HEK293 (cell line): ENCODE measurements around the gene HTN3.
"Not testable (repeated sequence)": the region's sequence is repeated elsewhere in the genome, so short reads cannot be mapped to it uniquely, and the experiment has no call there.

Experiments used
- CTCF ChIA-PET: fragments of 350-600 bp; formaldehyde crosslinking; extraction: SDS; loops from one replicate; lab custom pipeline; 2021; ENCODE audit warnings: antibody characterized with exemption; lab: Yijun Ruan, JAX
- POLR2A ChIA-PET: fragments of 300-600 bp; formaldehyde crosslinking; extraction: SDS; loops from one replicate; lab custom pipeline; 2020; ENCODE audit warnings: antibody characterized with exemption, inconsistent platforms; lab: Yijun Ruan, JAX
- H3K27ac ChIP-seq: fragments of 200-500 bp; sonication (Bioruptor generic); 2 replicates; pipeline ENCODE4 v1.5.1; 2014; ENCODE audit warnings: low read depth, low read length, control low read depth, inconsistent platforms; ENCODE audit errors: extremely low read depth
- H3K36me3 ChIP-seq, 2 experiments: fragments of 200-500 bp in 1 of 2; sonication (Bioruptor generic) in 1 of 2; 1 replicate in 1 of 2; 2 replicates in 1 of 2; pipeline ENCODE4 v1.5.1; 2014 to 2017; ENCODE audit warnings: inconsistent platforms in 2 of 2, low read length in 2 of 2; ENCODE audit not compliant: control insufficient read depth in 2 of 2, insufficient read depth in 1 of 2
- H3K4me1 ChIP-seq: fragments of 200-500 bp; sonication (Bioruptor generic); 2 replicates; pipeline ENCODE4 v1.5.1; 2014; ENCODE audit warnings: mild to moderate bottlenecking, low read length, inconsistent platforms; ENCODE audit not compliant: control insufficient read depth, insufficient read depth
- H3K4me3 ChIP-seq: 2 replicates; pipeline ENCODE4 v1.5.1; 2011; ENCODE audit warnings: low read depth, mild to moderate bottlenecking, control low read depth, low read length, moderate library complexity
- H3K9me3 ChIP-seq: fragments of 200-500 bp; sonication (Bioruptor generic); 2 replicates; pipeline ENCODE4 v1.5.1; 2014; ENCODE audit warnings: low read depth, low read length, inconsistent platforms; ENCODE audit not compliant: control insufficient read depth, insufficient read depth
- PBX3 ChIP-seq: sonication (generic); formaldehyde crosslinking; IDR thresholded peaks from 2 replicates; pipeline ENCODE4 v1.8.1; 2022; ENCODE audit warnings: mild to moderate bottlenecking, moderate library complexity, missing genetic modification reagents
- PRDM1 ChIP-seq: fragments of 450-650 bp; formaldehyde crosslinking; IDR thresholded peaks from 2 replicates; pipeline ENCODE4; 2016; ENCODE audit warnings: missing biosample characterization, missing genetic modification characterization
- SCRT2 ChIP-seq: fragments of 450-650 bp; formaldehyde crosslinking; IDR thresholded peaks from 2 replicates; pipeline ENCODE4 v1.5.1; 2016; ENCODE audit warnings: missing biosample characterization, missing genetic modification characterization
- SP7 ChIP-seq: fragments of 450-650 bp; formaldehyde crosslinking; IDR thresholded peaks from 2 replicates; pipeline ENCODE4 v1.5.1; 2016; ENCODE audit warnings: missing biosample characterization, missing genetic modification characterization
- TSHZ1 ChIP-seq: fragments of 450-650 bp; formaldehyde crosslinking; IDR thresholded peaks from 2 replicates; pipeline ENCODE4 v1.5.1; 2016; ENCODE audit warnings: missing biosample characterization, missing genetic modification characterization, borderline replicate concordance
- ZBTB10 ChIP-seq: fragments of 450-650 bp; formaldehyde crosslinking; IDR thresholded peaks from 2 replicates; pipeline ENCODE4 v1.5.1; 2016; ENCODE audit warnings: missing biosample characterization, missing genetic modification characterization
- ZNF112 ChIP-seq: fragments of 450-650 bp; formaldehyde crosslinking; IDR thresholded peaks from 2 replicates; pipeline ENCODE4 v1.5.0; 2017; ENCODE audit warnings: missing biosample characterization, missing genetic modification characterization
- ZNF239 ChIP-seq: fragments of 450-650 bp; formaldehyde crosslinking; IDR thresholded peaks from 2 replicates; pipeline ENCODE4 v1.5.1; 2016; ENCODE audit warnings: missing biosample characterization, missing genetic modification characterization
- ZNF292 ChIP-seq: fragments of 450-650 bp; formaldehyde crosslinking; IDR thresholded peaks from 2 replicates; pipeline ENCODE4 v1.5.1; 2016; ENCODE audit warnings: low read depth, missing biosample characterization, missing genetic modification characterization, borderline replicate concordance
- ZNF354C ChIP-seq: fragments of 450-650 bp; formaldehyde crosslinking; IDR thresholded peaks from 2 replicates; pipeline ENCODE4 v1.5.1; 2016; ENCODE audit warnings: missing biosample characterization, missing genetic modification characterization, low read depth, borderline replicate concordance
- ZNF596 ChIP-seq: fragments of 450-650 bp; IDR thresholded peaks from 2 replicates; pipeline ENCODE4 v1.5.0; 2018; ENCODE audit warnings: missing biosample characterization, mild to moderate bottlenecking, missing genetic modification characterization, moderate library complexity
- ZNF639 ChIP-seq: fragments of 450-650 bp; formaldehyde crosslinking; IDR thresholded peaks from 2 replicates; pipeline ENCODE4 v1.5.1; 2016; ENCODE audit warnings: missing biosample characterization, missing genetic modification characterization
- ZNF664 ChIP-seq: fragments of 450-650 bp; formaldehyde crosslinking; IDR thresholded peaks from 2 replicates; pipeline ENCODE4 v1.5.1; 2016; ENCODE audit warnings: missing biosample characterization, missing genetic modification characterization

Gene HTN3

GRCh38 chr4:70028159-70028558 lies at the start of gene HTN3:
TSS of gene HTN3 (plus strand) at chr4:70028459. CDS start at chr4:70030741, 2,282 bp downstream.
- CTCF ChIA-PET, H3K4me1 ChIP-seq, POLR2A ChIA-PET, H3K27ac ChIP-seq, H3K4me3 ChIP-seq, H3K9me3 ChIP-seq, H3K36me3 ChIP-seq: not testable (repeated sequence)

- TF ChIP-seq ZNF639 (no peak), PRDM1 (tag by site-specific recombination) (no peak), ZNF292 (tag by site-specific recombination) (no peak), ZNF239 (no peak), SCRT2 (tag by site-specific recombination) (0 out of 2 replicates have a peak, but pooled peaks have one; percentile 32), ZNF596 (tag by site-specific recombination) (no peak), ZBTB10 (tag by site-specific recombination) (no peak)
- Histone ChIP-seq H3K36me3 (no peaks in the 10 kb centered on the region), H3K27ac (no peak overlapping the region), H3K4me3 (no peak overlapping the region), H3K4me1 (no peaks in the 10 kb centered on the region), H3K9me3 (no peaks in the 10 kb centered on the region)
- POLR2A ChIA-PET = no interaction called here
- CTCF ChIA-PET = interaction anchor here (0.6 kb wide), 1 partner anchor 213 kb away, joined by 3 read pairs; no protein-coding TSS in a partner anchor
Measured at GRCh38 chr4:69984030-69984443, 44.2 kb upstream of the HTN3 start.

- POLR2A ChIA-PET = no interaction called here
- H3K4me1 ChIP-seq = no peaks in the 10 kb centered on the region
- no peaks in the 10 kb centered on the region for H3K36me3 ChIP-seq
- H3K9me3 ChIP-seq = no peaks in the 10 kb centered on the region
- CTCF ChIA-PET = interaction anchor here (0.6 kb wide), 1 partner anchor 27 kb away, joined by 3 read pairs; no protein-coding TSS in a partner anchor
- H3K27ac ChIP-seq = no peak overlapping the region
- TF ChIP-seq ZNF664 (tag by site-specific recombination) = no peak
- no peak for TF ChIP-seq ZNF112
- TF ChIP-seq SP7 (tag by site-specific recombination) = no peak
- TF ChIP-seq PBX3 (CRISPR knock-in tag) = no peak
- TF ChIP-seq TSHZ1 (tag by site-specific recombination) = no peak
- no peak for TF ChIP-seq ZNF354C (tag by site-specific recombination)
- TF ChIP-seq ZNF239 = no peak
- no peak overlapping the region for H3K4me3 ChIP-seq
Measured at GRCh38 chr4:69986663-69987062, 41.6 kb upstream of the HTN3 start.
